B cell (primary cell): ENCODE results near the gene TRIM72. TPM values are rescaled to one million over a fixed set of nuclear protein-coding genes. Genes with fewer than 3 reads are reported as not detected.

Experiments
- ATAC-seq: fragments of 200-7000 bp; cut with Tn5 transposase; one replicate; pipeline ENCODE4 v1.10.0; 2021; ENCODE audit warnings: low read depth, mild to moderate bottlenecking, moderate number of reproducible peaks, moderate library complexity
- CTCF ChIA-PET: fragments of 350-600 bp; sonication (Branson Sonifier 250); formaldehyde crosslinking; loops from one replicate; lab custom pipeline; 2021; ENCODE audit warnings: antibody characterized with exemption, inconsistent platforms; lab: Charles Lee
- POLR2A ChIA-PET: fragments of 350-600 bp; sonication (Branson Sonifier 250); formaldehyde crosslinking; loops from one replicate; lab custom pipeline; 2021; ENCODE audit warnings: antibody characterized with exemption; lab: Charles Lee
- DNase-seq: peaks from one replicate; pipeline ENCODE4 v3.0.0; 2013
- H2AFZ ChIP-seq: 2 replicates; pipeline ENCODE4 v1.6.1; 2012; ENCODE audit warnings: mild to moderate bottlenecking, low read depth, low read length; ENCODE audit not compliant: insufficient read depth, poor library complexity, severe bottlenecking
- H3K27ac ChIP-seq, 2 donors: 1 replicate in 1 of 2; 2 replicates in 1 of 2; pipeline ENCODE4 v1.5.1; 2012 to 2013; ENCODE audit warnings: low read length in 2 of 2, mild to moderate bottlenecking in 2 of 2, moderate library complexity in 1 of 2
- H3K27me3 ChIP-seq, 4 experiments: fragments of 200-600 bp in 1 of 4; sonication (generic) in 1 of 4; replicated peaks in 1 of 4; 1 replicate in 2 of 4; 2 replicates in 2 of 4; pipeline versions ENCODE4 v1.6.1 to v1.7.0; 2013 to 2016; ENCODE audit warnings: low read length in 3 of 4, mild to moderate bottlenecking in 2 of 4, mixed read lengths in 1 of 4, moderate library complexity in 1 of 4; ENCODE audit not compliant: insufficient read depth in 4 of 4, control insufficient read depth in 3 of 4; ENCODE audit errors: control extremely low read depth in 1 of 4
- H3K36me3 ChIP-seq, 2 experiments: replicated peaks in 1 of 2; 1 replicate in 1 of 2; 2 replicates in 1 of 2; pipeline versions ENCODE4 v1.6.1 to v1.7.1; 2013; ENCODE audit warnings: low read length in 1 of 2; ENCODE audit not compliant: insufficient read depth in 2 of 2, control insufficient read depth in 1 of 2; ENCODE audit errors: control extremely low read depth in 1 of 2, extremely low read depth in 1 of 2
- H3K4me1 ChIP-seq, 2 donors: fragments of 200-600 bp in 1 of 2; sonication (generic) in 1 of 2; 1 replicate in 1 of 2; 2 replicates in 1 of 2; pipeline versions ENCODE4 v1.5.1 to v1.6.1; 2013 to 2017; ENCODE audit warnings: low read length in 2 of 2; ENCODE audit not compliant: control insufficient read depth in 2 of 2, insufficient read depth in 2 of 2
- H3K4me2 ChIP-seq: replicated peaks from 2 replicates; pipeline ENCODE3; 2012; ENCODE audit warnings: mild to moderate bottlenecking, low read depth, low read length; ENCODE audit not compliant: poor library complexity, severe bottlenecking
- H3K4me3 ChIP-seq, 5 experiments: fragments of 200-600 bp in 1 of 5; sonication (generic) in 1 of 5; 1 replicate in 3 of 5; 2 replicates in 2 of 5; pipeline versions ENCODE4 v1.5.1 to v1.7.0; 2011 to 2016; ENCODE audit warnings: low read length in 4 of 5, mild to moderate bottlenecking in 4 of 5, low read depth in 2 of 5, control low read depth in 1 of 5, moderate library complexity in 1 of 5; ENCODE audit not compliant: insufficient read depth in 1 of 5; ENCODE audit errors: control extremely low read depth in 1 of 5, extremely low read depth in 1 of 5
- H3K79me2 ChIP-seq: fragments of 200-600 bp; sonication (generic); one replicate; pipeline ENCODE4 v1.6.0; 2016; ENCODE audit warnings: low read length; ENCODE audit not compliant: control insufficient read depth, insufficient read depth
- H3K9ac ChIP-seq: fragments of 200-600 bp; sonication (generic); 2 replicates; pipeline ENCODE4 v1.6.1; 2017; ENCODE audit warnings: mild to moderate bottlenecking, low read length, moderate library complexity
- H3K9me3 ChIP-seq, 3 donors: one replicate each; pipeline versions ENCODE4 v1.6.1 to v1.7.1; 2013; ENCODE audit warnings: low read length in 2 of 3; ENCODE audit not compliant: control insufficient read depth in 2 of 3, insufficient read depth in 1 of 3; ENCODE audit errors: control extremely low read depth in 1 of 3
- H4K20me1 ChIP-seq: 2 replicates; pipeline ENCODE4 v1.6.0; 2012; ENCODE audit warnings: mild to moderate bottlenecking, low read length; ENCODE audit not compliant: insufficient read depth, control insufficient read depth, poor library complexity, severe bottlenecking
- H3K27ac Mint-ChIP-seq: one replicate; pipeline ENCODE4 v1.8.0; 2021; ENCODE audit warnings: mixed read lengths
- H3K27me3 Mint-ChIP-seq: one replicate; pipeline ENCODE4 v1.8.0; 2021; ENCODE audit warnings: mixed read lengths
- H3K4me1 Mint-ChIP-seq: one replicate; pipeline ENCODE4 v1.8.0; 2021; ENCODE audit warnings: mixed read lengths
- H3K4me3 Mint-ChIP-seq: one replicate; pipeline ENCODE4 v1.8.0; 2021; ENCODE audit warnings: mixed read lengths
- H3K9me3 Mint-ChIP-seq: one replicate; pipeline ENCODE4 v1.8.0; 2022; ENCODE audit warnings: mixed read lengths; ENCODE audit not compliant: insufficient read depth
- EZH2 ChIP-seq: IDR thresholded peaks from 2 replicates; pipeline ENCODE4 v1.6.1; 2012; ENCODE audit warnings: borderline replicate concordance, low read depth, mild to moderate bottlenecking, moderate library complexity, low read length; ENCODE audit not compliant: insufficient read depth, poor library complexity, severe bottlenecking
- WGBS: methylation state at CpG from one replicate; pipeline ENCODE4 v1.1.5; 2013; ENCODE audit warnings: missing lambda C conversion rate; ENCODE audit not compliant: insufficient coverage; 5-methylcytosine and 5-hydroxymethylcytosine counted together
- intact Hi-C: fragments of 100-400 bp; cut with micrococcal nuclease; formaldehyde crosslinking; loops from one replicate; pipeline ENCODE4 v1.10.0; 2022
- polyA plus RNA-seq: library from polyadenylated mRNA; depleted of rRNA; stranded (reverse); fragments of >200 nt; gene quantifications from 2 replicates; pipeline ENCODE4 v1.2.3, GENCODE V29; 2012
- total RNA-seq, 2 donors: library from RNA; stranded (reverse); fragments of 120-200 nt in 1 of 2; gene quantifications; 1 replicate in 1 of 2; 2 replicates in 1 of 2; pipeline versions ENCODE4 v1.2.3 to v1.2.4, GENCODE V29; 2013 to 2022
- TF ChIP-seq, protein P1 (sequence below): fragments of 200-600 bp; IDR thresholded peaks from one replicate; pipeline ENCODE4 v1.8.0; 2022; ENCODE audit warnings: antibody characterized with exemption, mild to moderate bottlenecking

Gene TRIM72
- total and polyA plus RNA-seq, 2 donors (not counting 1 experiment from before 2014, with no cell fraction given) = 0.03 to 0.05 TPM

DNA sequence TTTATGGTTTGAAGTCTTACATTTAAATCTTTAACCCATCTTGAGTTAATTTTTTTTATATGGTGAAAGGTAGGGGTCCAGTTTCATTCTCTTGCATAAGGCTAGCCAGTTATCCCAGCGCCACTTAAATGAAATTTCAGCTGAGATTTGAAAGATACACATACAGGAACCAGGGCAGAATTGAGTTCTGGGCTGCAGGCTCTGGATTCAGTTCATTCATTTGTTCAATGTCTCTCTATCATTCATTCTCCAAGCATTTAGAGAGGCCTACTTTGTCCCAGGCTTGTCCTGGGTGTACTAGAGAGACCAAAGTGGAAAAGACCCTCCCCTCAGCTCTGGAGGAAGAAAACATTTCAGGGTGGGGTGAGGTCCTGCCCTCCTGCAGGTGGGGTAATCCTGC lies 577 bp upstream of the TRIM72 start:
- H3K79me2 ChIP-seq = no peaks in the 10 kb centered on the region
- no peak overlapping the region for H2AFZ ChIP-seq
- Mint-ChIP-seq H3K27me3 (peaks cover 28% of the 10 kb centered on the region), H3K4me1 (peaks cover 42% of the 10 kb centered on the region), H3K27ac (peak overlapping the region; percentile 20), H3K9me3 (no peaks in the 10 kb centered on the region), H3K4me3 (peak overlapping the region; percentile 44)
- H3K4me1 ChIP-seq = peaks cover 41 to 42% of the 10 kb centered on the region in 2 donors
- WGBS = 100% methylated on average over 1 of the region's 1 CpG
- intact Hi-C loops = no loop called here
- POLR2A ChIA-PET = interaction anchor here (0.8 kb wide), 1 partner anchor 13 kb away, joined by 4 read pairs; no protein-coding TSS in a partner anchor
- peaks cover 0 to 10% (median 0%) of the 10 kb centered on the region in 3 donors for H3K9me3 ChIP-seq
- peaks cover 0 to 46% (median 24%) of the 10 kb centered on the region in 4 experiments for H3K27me3 ChIP-seq
- H3K9ac ChIP-seq = no peak overlapping the region
- no peak overlapping the region for H3K4me3 ChIP-seq
- no peaks in the 10 kb centered on the region for H3K36me3 ChIP-seq
- TF ChIP-seq EZH2 = no peak
- TF ChIP-seq, protein P1, sequence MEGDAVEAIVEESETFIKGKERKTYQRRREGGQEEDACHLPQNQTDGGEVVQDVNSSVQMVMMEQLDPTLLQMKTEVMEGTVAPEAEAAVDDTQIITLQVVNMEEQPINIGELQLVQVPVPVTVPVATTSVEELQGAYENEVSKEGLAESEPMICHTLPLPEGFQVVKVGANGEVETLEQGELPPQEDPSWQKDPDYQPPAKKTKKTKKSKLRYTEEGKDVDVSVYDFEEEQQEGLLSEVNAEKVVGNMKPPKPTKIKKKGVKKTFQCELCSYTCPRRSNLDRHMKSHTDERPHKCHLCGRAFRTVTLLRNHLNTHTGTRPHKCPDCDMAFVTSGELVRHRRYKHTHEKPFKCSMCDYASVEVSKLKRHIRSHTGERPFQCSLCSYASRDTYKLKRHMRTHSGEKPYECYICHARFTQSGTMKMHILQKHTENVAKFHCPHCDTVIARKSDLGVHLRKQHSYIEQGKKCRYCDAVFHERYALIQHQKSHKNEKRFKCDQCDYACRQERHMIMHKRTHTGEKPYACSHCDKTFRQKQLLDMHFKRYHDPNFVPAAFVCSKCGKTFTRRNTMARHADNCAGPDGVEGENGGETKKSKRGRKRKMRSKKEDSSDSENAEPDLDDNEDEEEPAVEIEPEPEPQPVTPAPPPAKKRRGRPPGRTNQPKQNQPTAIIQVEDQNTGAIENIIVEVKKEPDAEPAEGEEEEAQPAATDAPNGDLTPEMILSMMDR = no peak
- DNase-seq = no peak
- CTCF ChIA-PET = interaction anchor here (3.9 kb wide), 1 partner anchor 12 kb away, joined by 21 read pairs; the partner anchor contains the start of gene PYCARD
- H3K4me2 ChIP-seq = no peak overlapping the region
- ATAC-seq = no peak
- H4K20me1 ChIP-seq = peaks cover 5% of the 10 kb centered on the region
- no peak overlapping the region for H3K27ac ChIP-seq

DNA sequence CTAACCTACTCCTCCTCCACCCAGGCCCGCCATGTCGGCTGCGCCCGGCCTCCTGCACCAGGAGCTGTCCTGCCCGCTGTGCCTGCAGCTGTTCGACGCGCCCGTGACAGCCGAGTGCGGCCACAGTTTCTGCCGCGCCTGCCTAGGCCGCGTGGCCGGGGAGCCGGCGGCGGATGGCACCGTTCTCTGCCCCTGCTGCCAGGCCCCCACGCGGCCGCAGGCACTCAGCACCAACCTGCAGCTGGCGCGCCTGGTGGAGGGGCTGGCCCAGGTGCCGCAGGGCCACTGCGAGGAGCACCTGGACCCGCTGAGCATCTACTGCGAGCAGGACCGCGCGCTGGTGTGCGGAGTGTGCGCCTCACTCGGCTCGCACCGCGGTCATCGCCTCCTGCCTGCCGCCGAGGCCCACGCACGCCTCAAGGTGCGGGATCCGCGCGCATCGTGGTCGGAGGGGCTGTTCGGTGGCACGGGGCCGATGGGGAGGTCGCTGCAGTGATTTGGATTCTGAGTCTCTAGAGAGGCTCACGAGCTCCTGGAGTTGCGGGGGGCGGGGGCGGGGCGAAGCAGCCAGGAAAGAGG lies 878 bp downstream of the TRIM72 start:
- CTCF ChIA-PET = interaction anchor here (0.5 to 3.9 kb wide), 2 partner anchors 8 to 13 kb away, joined by 3 to 21 read pairs; partner anchors contain the start of gene PYCARD
- Histone ChIP-seq H2AFZ (peak overlapping the region; percentile 57), H4K20me1 (peaks cover 5% of the 10 kb centered on the region), H3K27me3 (peaks cover 0 to 58% (median 28%) of the 10 kb centered on the region in 4 experiments), H3K79me2 (no peaks in the 10 kb centered on the region), H3K9me3 (peaks cover 0 to 10% (median 0%) of the 10 kb centered on the region in 3 donors), H3K4me2 (peak overlapping the region; percentile 78), H3K4me3 (peak overlapping the region in 4 of 5 experiments; percentile 21 to 56 (median 48)), H3K27ac (no peak overlapping the region), H3K4me1 (peaks cover 41 to 42% of the 10 kb centered on the region in 2 donors), H3K9ac (peak overlapping the region; percentile 53), H3K36me3 (no peaks in the 10 kb centered on the region)
- POLR2A ChIA-PET = interaction anchor here (0.6 to 2.1 kb wide), 5 partner anchors 11 to 130 kb away, joined by 3 to 21 read pairs (median 5); partner anchors contain the start of gene FUS
- peak; percentile 58 for DNase-seq
- 14% methylated on average over 58 of the region's 58 CpGs for WGBS
- Mint-ChIP-seq H3K4me3 (peak overlapping the region; percentile 84), H3K4me1 (peaks cover 42% of the 10 kb centered on the region), H3K27me3 (peaks cover 36% of the 10 kb centered on the region), H3K27ac (no peak overlapping the region), H3K9me3 (no peaks in the 10 kb centered on the region)
- TF ChIP-seq EZH2 = no peak
- TF ChIP-seq, protein P1 = no peak
- peak; percentile 55 for ATAC-seq
- intact Hi-C loops = loop anchor here (2.0 kb wide), 1 partner anchor 14 kb away; no protein-coding TSS in a partner anchor
